NCI-H2107 treated with DMSO at 0.1 percent for 48 hours (cell line): ENCODE measurements around the gene HADHA.
"Not testable (repeated sequence)": the region's sequence is repeated elsewhere in the genome, so short reads cannot be mapped to it uniquely, and the experiment has no call there.

Source experiments
- DNase-seq: peaks from one replicate; lab custom pipeline; 2025; ENCODE audit not compliant: unreplicated experiment; lab: John Stamatoyannopoulos, UW

Gene HADHA

DNA sequence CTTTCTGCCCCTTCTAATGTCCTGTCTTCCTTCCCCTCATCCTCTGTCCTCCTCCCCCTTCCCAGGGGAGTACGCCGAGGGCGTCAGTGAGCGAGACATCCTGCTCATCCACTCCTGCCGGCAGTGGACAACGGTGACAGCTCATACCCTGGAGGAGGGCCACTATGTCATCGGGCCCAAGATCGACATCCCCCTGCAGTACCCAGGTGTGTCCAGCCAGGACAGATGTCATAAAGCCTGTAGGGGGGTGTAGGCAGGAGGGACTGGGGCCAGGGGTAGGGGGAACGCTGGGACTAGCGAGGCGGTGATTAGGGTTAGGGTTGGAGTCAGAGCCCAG lies 68.2 kb downstream of the HADHA start:
- no peak for DNase-seq

DNA sequence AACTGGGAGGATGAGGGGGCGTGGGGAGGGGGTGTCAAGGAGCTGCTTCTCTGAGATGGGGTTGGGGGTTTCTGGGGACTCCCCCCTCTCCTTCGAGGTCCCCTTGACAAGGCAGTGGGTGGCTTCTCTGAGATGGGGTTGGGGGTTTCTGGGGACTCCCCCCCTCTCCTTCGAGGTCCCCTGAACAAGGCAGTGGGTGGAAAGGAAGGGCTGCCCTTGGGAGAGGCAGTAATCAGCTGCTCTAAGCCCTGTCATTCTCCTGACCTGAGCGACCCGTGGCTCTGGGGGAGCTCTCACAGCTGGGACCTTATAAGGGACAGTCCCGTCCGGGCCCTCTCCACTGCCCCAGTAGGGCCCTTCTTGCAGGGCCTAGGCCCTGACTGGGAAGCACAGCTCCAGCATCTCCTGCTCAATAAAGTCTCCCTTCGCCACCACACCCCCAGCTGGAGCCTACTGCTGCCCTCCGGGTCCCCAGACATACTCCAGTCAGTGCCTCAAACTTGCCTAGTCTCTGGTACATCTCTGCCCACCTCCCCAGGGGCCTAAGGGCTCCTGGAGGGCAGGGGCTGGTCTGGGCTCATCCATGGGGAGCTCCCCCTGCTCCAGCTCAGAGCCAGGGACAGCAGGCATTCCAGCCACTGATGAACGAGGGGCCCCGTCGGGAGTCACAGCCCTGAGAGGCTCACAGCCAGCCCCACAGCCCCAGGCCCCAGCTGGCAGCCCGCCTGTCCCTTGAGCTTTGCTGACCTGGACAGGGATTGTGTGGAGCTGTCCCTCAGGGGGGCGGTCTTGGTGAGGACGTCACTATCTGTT lies 68.8 kb downstream of the HADHA start:
- DNase-seq = no peak

DNA sequence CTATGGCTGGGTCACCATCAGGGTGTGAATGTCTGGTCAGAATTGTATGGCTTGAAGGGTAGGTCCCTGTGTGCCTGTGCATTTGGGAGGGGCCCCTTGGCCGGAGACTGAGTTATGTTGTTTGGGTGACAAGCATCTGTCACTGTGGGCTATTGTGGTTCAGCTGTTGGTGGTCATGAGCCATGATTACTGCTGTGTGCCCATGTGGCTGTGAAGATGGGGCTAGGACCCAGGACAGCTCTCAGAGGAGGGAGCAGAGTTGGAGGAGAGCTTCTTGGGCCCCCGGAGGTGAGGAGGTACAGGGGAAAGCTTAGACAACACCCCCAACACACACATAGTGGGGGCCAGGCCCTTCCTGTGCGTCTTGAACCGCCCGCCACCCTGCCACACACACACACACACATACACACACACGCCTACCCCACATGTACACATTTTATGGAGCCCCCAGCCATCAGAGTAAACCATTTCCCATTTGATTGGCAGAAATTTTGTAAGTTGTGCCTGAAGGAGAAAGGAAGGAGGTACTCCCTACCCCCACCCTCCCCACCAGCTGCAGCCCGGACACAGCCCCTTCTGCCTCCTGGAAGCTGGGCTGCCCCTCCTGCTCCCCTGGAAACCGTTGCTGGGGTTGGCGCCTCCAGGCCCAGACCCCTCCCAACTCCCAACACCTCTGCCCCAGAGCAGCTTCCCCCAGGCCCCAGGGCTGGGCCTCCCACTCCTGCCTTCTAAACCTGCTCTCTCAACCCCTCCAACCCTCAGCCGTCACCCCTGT lies 69.6 kb downstream of the HADHA start:
- no peak for DNase-seq

DNA sequence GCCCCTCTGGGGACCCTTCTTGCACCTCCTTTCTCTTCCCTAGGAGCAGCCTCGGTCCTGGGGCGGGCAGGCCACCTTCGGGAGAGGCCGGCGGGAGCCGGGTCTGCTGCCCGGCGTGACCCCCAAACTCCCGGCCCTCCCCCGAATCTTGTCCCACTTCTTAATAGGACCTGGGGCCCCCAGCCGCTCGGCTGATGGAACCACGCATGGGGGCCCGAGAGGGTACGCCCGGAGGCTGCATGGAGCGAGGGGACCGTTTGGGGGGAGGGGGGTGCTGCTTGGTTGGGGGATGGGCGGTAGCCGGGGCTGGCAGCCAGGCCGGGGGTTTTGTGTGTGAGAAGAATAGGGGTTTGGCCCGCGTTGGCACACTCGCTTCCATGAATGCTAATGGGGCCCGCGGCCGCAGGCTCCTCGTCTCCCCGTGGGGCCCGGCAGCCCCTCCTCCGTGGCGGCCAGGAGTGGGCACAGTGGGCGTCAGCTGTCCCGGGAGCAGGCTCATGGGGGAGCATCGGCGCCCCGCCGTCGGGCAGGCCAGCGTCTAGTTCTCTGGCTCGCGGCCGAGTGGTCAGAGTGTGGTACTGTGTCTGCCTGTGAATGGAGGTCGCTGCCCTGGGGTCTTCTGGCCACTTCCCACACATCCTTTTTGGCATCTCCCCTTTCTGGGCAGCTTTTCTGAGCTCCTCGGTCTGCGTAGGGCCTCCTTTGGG lies 70.5 kb downstream of the HADHA start:
- no peak for DNase-seq

DNA sequence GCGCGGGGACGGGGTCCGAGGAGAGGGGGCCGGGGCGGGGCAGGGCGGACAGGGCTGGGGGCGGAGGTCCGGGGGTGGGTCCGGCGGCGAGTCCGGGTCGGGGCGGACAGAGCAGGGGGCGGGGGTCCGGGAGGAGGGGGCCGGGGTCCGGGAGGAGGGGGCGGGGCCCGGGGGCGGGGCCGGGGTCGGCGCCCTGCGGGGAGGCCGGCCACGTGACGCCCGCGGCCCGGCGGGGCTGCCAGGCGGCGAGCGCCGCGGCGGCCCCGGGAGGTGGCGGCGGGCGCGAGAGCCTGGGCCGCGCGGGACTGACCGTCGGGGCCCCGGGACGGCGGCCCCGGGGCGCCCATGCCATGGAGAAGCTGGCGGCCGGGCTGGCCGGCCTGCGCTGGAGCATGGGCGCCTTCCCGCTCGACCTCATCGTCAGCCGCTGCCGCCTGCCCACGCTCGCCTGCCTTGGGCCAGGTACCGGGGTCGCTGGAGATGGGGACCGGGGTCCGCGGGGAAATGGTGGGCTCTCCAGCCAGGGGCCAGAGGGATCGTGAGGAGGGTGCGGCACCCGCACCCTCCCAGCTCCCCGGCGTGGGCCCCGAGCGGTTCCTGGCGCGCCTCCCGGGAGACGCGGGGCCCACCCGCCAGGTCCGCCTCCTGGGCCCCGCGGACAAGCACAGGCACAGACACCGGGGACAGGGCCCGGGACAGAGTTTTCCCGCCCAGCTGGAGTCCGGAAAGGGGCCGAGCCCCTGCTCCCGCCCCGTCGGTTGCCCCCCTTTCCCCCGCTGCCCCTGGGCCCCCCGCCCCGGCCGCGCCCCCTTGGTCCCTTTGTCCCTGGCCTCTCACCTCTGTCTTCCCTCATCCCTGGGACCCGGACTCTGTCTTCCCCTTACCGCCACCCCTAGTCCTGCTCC lies 71.3 kb downstream of the HADHA start, which contains the start of gene GAREM2:
TSS of gene GAREM2 (plus strand) at position 218 of the 905 bp plus-strand sequence. CDS start at position 351, 133 bp downstream.
- no peak for DNase-seq

DNA sequence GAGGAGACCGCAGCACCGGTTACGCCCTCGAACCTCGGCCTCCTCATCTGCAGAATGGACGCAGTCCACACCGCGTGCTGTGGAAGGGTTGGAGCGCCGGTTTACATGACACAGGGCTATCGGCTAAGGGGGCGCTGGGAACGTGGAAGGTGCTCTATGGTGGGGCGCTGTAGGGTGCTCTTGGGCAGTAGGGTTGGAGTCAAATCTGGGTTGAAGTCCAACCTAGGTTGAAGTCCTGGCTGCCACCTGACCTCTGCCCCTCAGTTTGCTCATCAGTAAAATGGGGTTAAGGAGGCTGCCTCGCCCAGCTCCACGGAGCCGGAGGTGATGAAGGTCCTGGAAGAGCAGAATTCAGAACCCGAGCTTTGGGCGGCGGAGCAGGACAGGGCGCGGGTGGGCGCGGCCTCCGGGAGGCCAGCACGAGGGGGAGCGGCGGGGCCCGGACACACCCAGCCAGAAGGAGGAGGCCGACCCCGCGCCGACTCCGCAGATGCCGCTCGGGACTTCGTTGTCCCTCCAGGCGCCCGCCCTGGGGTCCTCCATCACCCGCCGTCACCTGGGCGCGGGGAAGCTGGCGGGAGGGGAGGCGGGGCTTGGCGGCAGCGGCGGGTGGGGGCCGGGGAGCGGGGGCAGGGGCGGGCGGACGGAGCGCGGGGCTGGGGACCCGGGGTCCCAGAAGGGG lies 72.1 kb downstream of the HADHA start:
- no peak for DNase-seq

DNA sequence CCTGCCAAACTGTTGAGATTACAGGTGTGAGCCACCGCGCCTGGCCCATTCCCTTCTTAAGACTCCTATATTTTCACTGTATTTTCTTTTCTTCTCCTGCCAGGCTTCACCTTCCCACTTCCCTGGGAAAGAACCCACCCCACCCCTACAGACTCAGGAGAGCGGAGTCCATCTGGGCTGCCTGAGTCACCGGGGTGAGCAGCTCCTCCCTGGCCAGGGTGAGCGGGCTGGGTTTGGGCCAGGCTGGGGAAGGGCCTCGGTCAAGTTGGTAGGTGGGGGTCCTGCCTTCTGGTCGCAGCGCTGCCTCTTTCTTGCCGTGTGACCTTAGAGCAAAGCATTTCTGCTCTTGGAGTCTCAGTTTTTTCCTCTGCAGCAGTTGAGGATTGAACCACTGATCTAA lies 73.6 kb downstream of the HADHA start:
- no peak for DNase-seq

DNA sequence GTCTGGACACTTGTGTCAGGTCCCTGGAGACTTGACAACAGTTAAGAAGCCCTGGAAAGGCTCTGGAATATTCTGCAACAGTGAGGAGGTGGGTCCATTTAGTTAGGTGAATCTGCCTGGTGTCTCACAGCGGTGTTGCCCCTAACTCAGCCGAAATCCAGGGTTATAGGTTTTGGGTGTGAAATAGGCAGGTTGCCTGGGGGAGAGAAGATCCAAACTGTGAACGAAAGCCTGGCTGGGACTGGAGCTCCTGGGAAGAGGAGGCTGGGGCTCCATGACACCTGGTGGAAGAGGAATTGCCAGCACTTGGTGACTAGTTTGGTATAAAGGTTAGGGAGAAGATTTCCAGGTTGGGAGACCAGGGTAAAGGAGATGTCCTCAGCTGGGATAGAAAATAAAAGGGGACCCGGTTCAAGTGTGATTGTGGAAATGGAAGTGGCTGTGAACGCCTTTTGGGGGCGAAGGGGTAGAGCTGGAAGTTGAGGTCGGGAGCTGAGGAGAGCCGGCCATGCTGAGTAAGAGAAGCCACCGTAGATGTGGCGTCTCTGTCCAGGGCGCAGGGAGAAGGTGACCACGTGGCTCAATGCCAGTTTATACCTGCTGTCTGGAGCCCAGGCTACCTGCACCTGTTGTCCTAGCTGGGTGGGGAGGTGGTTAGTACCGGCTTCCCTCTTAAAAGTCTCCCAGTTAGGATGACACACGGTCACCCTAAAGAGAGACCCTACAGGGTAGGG lies 74.6 kb downstream of the HADHA start:
- DNase-seq = no peak

DNA sequence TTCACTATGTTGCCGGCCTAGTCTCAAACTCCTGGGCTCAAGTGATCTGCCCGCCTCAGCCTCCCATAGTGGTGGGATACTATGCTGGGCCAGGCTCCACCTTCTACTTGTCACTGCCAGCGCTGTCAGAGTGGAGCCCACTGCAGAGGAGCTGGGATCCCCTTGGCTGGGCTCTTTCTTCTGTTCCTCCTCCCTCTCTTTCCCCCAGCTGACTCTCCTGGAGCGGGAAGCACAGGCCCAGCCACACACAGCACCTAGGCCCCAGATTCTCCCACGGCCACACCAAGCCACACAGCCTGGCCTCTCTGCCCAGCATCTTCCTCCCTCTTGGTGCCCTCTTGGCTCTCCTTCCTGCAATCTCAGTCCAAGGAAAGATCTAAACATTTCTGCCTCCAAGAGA lies 75.2 kb downstream of the HADHA start:
- DNase-seq = no peak

DNA sequence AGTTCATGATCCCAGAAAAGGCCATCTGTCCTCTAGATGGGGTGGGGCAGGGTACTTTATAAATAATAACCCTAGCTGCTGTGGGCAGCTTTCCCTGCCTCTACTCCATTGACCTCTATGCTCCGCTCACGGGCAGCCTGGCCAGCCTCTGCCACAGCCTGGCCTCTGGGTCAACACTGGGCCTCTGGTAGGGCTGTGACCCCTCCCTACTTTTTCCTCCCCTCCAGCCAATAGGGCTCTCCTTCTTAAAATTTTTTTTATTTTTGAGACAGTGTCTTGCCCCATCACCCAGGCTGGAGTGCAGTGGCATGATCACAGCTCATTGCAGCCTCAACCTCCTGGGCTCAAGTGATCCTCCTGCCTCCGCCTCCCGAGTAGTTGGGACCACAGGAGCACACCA lies 75.6 kb downstream of the HADHA start:
- no peak for DNase-seq

DNA sequence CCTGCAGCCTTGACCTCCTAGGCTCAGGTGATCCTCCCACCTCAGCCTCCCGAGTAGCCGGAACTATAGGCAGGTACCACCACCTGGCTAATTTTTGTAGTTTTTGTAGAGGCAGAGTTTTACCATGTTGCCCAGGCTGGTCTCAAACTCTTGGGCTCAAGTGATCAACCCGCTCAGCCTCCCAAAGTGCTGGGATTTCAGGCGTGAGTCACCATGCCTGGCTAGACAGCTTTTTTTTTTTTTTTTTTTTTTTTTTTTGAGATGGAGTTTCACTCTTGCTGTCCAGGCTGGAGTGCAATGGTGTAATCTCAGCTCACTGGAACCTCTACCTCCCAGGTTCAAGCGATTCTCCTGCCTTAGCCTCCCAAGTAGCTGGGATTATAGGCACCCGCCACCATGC lies 77.9 kb downstream of the HADHA start:
- not testable (repeated sequence) for DNase-seq

DNA sequence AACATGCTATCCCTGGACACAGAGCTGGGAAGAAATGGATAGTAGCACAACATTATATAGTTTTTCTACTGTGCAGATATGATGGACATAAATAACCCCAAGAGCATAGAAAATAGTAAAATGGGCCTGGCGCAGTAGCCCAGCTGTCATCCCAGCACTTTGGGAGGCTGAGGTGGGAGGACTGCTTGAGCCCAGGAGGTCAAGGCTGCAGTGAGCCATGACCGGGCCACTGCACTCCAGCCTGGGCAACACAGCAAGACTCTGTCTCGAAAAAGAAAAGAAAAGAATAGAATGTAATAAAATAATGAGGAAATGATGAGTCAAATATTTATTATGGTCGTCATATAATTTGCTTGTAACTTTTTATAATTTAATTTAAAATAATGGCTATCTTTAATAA lies 79.0 kb downstream of the HADHA start:
- no peak for DNase-seq

DNA sequence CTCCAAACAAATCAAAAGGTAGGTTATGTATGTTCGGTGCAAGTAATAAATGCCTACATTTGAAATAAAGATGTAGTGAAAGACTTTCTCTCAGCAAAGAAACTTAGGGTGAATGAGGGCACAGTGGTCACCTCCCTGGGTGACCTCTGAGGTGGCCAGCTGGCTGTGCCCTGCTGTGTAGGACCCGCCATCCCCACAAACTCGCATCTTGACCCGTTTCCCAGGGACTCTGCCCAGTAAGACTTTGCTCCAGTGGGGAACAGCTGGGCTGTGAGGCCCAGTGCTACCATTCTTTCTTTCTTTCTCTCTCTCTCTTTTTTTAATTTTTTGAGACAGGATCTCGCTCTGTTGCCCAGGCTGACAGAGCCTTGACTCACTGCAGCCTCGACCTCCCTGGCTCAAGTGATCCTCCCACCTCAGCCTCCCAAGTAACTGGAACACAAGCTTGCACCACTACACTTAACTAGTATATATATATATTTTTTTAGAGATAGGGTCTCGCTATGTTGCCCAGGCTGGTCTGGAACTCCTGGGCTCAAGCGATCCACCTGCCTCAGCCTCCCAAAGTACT lies 79.7 kb downstream of the HADHA start:
- DNase-seq = no peak

DNA sequence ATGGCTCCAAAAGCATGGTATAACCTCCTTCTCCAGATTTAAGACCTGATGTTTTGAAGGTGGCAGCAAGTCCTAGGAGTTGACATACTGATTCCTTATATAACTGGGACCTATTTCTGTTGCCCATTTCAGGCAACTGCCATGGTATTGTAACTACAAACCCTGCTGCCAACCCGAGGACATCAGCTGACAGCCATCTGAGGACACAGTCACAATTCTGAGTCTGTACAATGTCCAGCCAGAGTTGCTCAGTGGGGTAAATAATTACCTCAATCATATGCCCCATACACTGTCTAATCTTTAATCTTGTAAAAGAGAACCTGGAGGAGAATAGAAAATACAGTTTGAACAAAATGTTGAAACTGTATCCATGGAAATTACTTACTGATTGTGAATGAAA lies 80.2 kb downstream of the HADHA start:
- DNase-seq = no peak

DNA sequence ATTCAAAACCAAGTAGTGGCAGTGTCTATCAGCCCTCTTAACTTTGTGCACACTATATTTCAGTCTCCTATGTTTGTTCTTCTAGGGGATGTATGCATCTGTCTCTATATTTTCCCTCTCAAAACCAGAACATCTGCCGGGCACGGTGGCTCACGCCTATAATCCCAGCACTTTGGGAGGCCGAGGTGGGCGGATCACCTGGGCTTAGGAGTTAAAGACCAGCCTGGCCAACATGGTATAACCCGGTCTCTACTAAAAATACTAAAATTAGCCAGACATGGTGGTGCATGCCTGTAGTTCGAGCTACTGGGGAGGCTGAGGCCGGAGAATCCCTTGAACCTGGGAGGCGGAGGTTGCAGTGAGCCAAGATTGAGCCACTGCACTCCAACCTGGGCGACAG lies 81.5 kb downstream of the HADHA start:
- no peak for DNase-seq

DNA sequence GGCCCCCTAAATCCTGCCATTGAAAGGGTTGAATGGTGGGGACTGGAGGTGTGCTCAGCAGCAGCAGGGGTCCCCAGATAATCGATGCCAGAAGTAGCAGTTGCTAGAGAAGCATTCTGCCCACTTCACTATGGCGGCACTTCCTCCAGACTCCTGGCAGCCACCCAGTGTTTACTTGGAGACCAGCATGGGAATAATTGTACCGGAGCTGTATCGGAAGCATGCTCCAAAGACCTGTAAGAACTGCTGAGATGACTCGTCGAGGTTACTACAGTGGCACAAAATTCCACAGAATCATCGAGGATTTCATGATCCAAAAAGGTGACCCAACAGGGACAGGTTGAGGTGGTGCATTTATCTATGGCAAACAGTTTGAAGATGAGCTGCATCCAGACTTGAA lies 82.5 kb downstream of the HADHA start:
- no peak for DNase-seq

DNA sequence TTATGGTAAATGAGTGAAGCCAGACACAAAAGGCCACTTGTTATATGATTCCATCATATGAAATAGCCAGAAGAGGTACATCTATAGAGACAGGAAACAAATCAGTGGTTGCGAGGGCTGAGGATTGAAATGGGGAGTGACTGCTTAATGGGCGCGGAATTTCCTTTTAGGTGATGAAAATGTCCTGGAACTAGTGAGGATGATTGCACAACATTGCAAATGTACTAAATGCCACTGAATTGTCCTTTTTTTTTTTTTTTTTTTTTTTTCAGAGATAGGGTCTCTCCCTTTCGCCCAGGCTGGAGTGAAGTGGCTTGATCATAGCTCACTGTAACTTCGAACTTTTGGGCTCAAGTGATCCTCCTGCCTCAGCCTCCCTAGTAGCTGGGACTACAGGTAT lies 86.9 kb downstream of the HADHA start:
- DNase-seq = no peak

DNA sequence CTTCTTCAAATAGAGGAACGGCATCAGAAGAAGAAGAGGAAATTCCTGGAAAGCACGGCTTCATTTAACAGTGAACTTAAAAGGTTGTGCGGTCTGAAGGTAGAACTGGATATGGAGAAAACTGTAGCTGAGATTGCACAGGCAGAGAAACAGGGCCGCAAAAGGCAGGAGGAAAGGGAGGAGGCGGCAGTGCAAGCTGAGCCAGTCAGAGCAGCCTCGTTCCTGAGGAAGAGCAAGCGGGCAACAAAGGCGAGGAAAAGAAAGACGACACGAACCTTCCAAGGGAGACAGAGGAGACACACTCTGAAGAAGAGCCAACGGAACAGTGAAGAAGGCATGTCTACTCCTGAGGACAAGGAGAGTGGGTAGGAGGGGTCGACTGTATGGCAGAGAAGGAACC lies 94.2 kb downstream of the HADHA start:
- no peak for DNase-seq

DNA sequence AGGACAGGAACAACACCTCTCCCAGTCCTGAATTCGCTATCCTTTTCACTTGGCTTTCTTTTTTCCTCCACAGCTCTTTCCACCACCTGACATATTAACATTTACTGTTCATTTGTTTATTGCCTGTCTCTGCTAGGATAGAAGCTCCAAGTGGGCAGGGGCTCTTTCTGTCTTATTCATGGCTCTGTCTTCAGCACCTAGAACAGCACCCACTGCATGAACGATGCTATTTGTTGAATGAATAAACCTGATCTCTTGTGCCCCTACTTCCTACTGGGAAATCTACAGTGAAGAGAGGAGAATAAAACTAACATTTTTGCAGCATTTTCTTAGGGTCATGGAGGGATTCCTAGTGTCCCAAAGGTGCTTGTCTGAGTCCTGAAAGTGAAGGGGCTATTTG lies 95.9 kb downstream of the HADHA start:
- DNase-seq = no peak
